ENCODE measurements around the gene A1CF.
"Not testable (repeated sequence)": the region's sequence is repeated elsewhere in the genome, so short reads cannot be mapped to it uniquely, and the experiment has no call there.

A1CF gene

GRCh38 chr10:50885097-50885859, at the start of gene A1CF:
TSS of gene A1CF (minus strand) at chr10:50885627. CDS start at chr10:50859940, 25,687 bp downstream.
- no peak for DNase-seq (ENCODE audit: low read depth, low spot score)

- no peak for DNase-seq (ENCODE audit: low read depth, low spot score)
Measured at GRCh38 chr10:50931948-50932431, 46.6 kb upstream of the A1CF start.

GRCh38 chr10:50929670-50930069, 44.2 kb upstream of the A1CF start:
- DNase-seq (ENCODE audit: low read depth, low spot score): no peak

GRCh38 chr10:50928190-50928552, 42.7 kb upstream of the A1CF start:
- no peak for DNase-seq (ENCODE audit: low read depth, low spot score)

- no peak for DNase-seq (ENCODE audit: low read depth, low spot score)
Measured at GRCh38 chr10:50927522-50928189, 42.2 kb upstream of the A1CF start.

GRCh38 chr10:50923471-50923870, 38.0 kb upstream of the A1CF start:
- DNase-seq (ENCODE audit: low read depth, low spot score): not testable (repeated sequence)

GRCh38 chr10:50919010-50919409, 33.6 kb upstream of the A1CF start:
- no peak for DNase-seq (ENCODE audit: low read depth, low spot score)

- no peak for DNase-seq (ENCODE audit: low read depth, low spot score)
Measured at GRCh38 chr10:50918529-50918928, 33.1 kb upstream of the A1CF start.

GRCh38 chr10:50917486-50917885, 32.1 kb upstream of the A1CF start:
- peak; percentile 11 for DNase-seq (ENCODE audit: low read depth, low spot score)

GRCh38 chr10:50909334-50910014, 24.0 kb upstream of the A1CF start:
- no peak for DNase-seq (ENCODE audit: low read depth, low spot score)

- no peak for DNase-seq (ENCODE audit: low read depth, low spot score)
Measured at GRCh38 chr10:50908366-50908765, 22.9 kb upstream of the A1CF start.

GRCh38 chr10:50905797-50906196, 20.4 kb upstream of the A1CF start:
- DNase-seq (ENCODE audit: low read depth, low spot score): not testable (repeated sequence)

- no peak for DNase-seq (ENCODE audit: low read depth, low spot score)
Measured at GRCh38 chr10:50896721-50897120, 11.3 kb upstream of the A1CF start.

GRCh38 chr10:50894312-50894711, 8.9 kb upstream of the A1CF start:
- no peak for DNase-seq (ENCODE audit: low read depth, low spot score)

GRCh38 chr10:50892467-50892866, 7.0 kb upstream of the A1CF start:
- no peak for DNase-seq (ENCODE audit: low read depth, low spot score)

- no peak for DNase-seq (ENCODE audit: low read depth, low spot score)
Measured at GRCh38 chr10:50884302-50884701, 1.1 kb downstream of the A1CF start.

- DNase-seq (ENCODE audit: low read depth, low spot score): no peak
Measured at GRCh38 chr10:50883629-50884028, 1.8 kb downstream of the A1CF start.

- DNase-seq (ENCODE audit: low read depth, low spot score): no peak
Measured at GRCh38 chr10:50882540-50882983, 2.9 kb downstream of the A1CF start.

GRCh38 chr10:50881046-50881445, 4.4 kb downstream of the A1CF start:
- not testable (repeated sequence) for DNase-seq (ENCODE audit: low read depth, low spot score)

- DNase-seq (ENCODE audit: low read depth, low spot score): no peak
Measured at GRCh38 chr10:50876429-50876828, 9.0 kb downstream of the A1CF start.

- DNase-seq (ENCODE audit: low read depth, low spot score): no peak
Measured at GRCh38 chr10:50874723-50875122, 10.7 kb downstream of the A1CF start.

- no peak for DNase-seq (ENCODE audit: low read depth, low spot score)
Measured at GRCh38 chr10:50866317-50866716, 19.1 kb downstream of the A1CF start.

Measured in brain pericyte (primary cell).